Epithelial cell of umbilical artery (primary cell): ENCODE measurements around the gene BMP2. TPM values are rescaled to one million over a fixed set of nuclear protein-coding genes. Genes with fewer than 3 reads are reported as not detected.

Experiments
- total RNA-seq: library from RNA; depleted of rRNA; stranded (reverse); fragments of >200 nt; gene quantifications from 2 replicates; pipeline ENCODE4 v1.2.3, GENCODE V29; 2014

The BMP2 gene
- total RNA-seq = 10.2 and 15.6 TPM in 2 replicates

DNA sequence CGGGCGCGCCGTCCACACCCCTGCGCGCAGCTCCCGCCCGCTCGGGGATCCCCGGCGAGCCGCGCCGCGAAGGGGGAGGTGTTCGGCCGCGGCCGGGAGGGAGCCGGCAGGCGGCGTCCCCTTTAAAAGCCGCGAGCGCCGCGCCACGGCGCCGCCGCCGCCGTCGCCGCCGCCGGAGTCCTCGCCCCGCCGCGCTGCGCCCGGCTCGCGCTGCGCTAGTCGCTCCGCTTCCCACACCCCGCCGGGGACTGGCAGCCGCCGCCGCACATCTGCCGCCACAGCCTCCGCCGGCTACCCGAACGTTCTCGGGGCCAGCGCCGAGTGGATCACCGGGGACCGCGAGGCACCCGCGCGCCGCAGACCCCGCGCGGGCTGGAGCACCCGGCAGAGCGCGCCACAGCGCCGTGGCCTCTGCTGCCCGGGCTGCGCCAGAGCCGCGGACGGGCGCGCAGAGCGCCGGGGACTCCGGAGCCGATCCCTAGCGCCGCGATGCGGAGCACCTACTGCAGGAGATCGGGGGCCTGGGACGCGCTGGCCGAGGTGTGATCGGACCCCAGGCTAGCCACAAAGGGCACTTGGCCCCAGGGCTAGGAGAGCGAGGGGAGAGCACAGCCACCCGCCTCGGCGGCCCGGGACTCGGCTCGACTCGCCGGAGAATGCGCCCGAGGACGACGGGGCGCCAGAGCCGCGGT is at the start of gene BMP2:
Gene BMP2, plus strand, starts transcription at position 151 of the 692 bp plus-strand sequence. CDS start 2,441 bp downstream, outside the sequence.

